Liver (tissue), 3 donors: ENCODE measurements around the gene RILP.

Source experiments
- EGR1 ChIP-seq, 2 donors: IDR thresholded peaks; 2 replicates each; pipeline ENCODE4 v1.6.1; 2016 to 2018; ENCODE audit warnings: antibody characterized with exemption in 2 of 2, low read depth in 2 of 2
- HNF4A ChIP-seq, 2 donors: conservative IDR thresholded peaks; 2 replicates each; pipeline ENCODE4 v1.6.1; 2016; ENCODE audit warnings: antibody characterized with exemption in 2 of 2, mild to moderate bottlenecking in 2 of 2
- RAD21 ChIP-seq, 2 donors: IDR thresholded peaks; 2 replicates each; pipeline ENCODE4 v1.6.1; 2016; ENCODE audit warnings: antibody characterized with exemption in 2 of 2, mild to moderate bottlenecking in 2 of 2
- RXRA ChIP-seq, 2 donors: IDR thresholded peaks; 2 replicates each; pipeline ENCODE4 v1.6.1; 2017 to 2018; ENCODE audit warnings: antibody characterized with exemption in 2 of 2, mild to moderate bottlenecking in 1 of 2
- TF ChIP-seq, protein P1 (sequence below): fragments of 150-350 bp; IDR thresholded peaks from 2 replicates; pipeline ENCODE4 v1.5.1; 2017; ENCODE audit warnings: improper control_type of control experiment, low read depth, low read length; ENCODE audit not compliant: missing input control
- TF ChIP-seq, protein P2 (sequence below): IDR thresholded peaks from 2 replicates; pipeline ENCODE4 v1.6.1; 2016; ENCODE audit warnings: antibody characterized with exemption, mild to moderate bottlenecking
- TF ChIP-seq, protein P3 (sequence below): IDR thresholded peaks from 2 replicates; pipeline ENCODE4 v1.6.1; 2016; ENCODE audit warnings: antibody characterized with exemption
- TF ChIP-seq, protein P4 (sequence below): IDR thresholded peaks from 2 replicates; pipeline ENCODE4 v1.6.1; 2016; ENCODE audit warnings: antibody characterized with exemption
- donor health status: healthy.
- donor health status: healthy.

GRCh38 chr17:1611715-1612114 lies 38.0 kb downstream of the RILP start:
- TF ChIP-seq, protein P1, sequence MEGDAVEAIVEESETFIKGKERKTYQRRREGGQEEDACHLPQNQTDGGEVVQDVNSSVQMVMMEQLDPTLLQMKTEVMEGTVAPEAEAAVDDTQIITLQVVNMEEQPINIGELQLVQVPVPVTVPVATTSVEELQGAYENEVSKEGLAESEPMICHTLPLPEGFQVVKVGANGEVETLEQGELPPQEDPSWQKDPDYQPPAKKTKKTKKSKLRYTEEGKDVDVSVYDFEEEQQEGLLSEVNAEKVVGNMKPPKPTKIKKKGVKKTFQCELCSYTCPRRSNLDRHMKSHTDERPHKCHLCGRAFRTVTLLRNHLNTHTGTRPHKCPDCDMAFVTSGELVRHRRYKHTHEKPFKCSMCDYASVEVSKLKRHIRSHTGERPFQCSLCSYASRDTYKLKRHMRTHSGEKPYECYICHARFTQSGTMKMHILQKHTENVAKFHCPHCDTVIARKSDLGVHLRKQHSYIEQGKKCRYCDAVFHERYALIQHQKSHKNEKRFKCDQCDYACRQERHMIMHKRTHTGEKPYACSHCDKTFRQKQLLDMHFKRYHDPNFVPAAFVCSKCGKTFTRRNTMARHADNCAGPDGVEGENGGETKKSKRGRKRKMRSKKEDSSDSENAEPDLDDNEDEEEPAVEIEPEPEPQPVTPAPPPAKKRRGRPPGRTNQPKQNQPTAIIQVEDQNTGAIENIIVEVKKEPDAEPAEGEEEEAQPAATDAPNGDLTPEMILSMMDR = no peak
- TF ChIP-seq, protein P2, sequence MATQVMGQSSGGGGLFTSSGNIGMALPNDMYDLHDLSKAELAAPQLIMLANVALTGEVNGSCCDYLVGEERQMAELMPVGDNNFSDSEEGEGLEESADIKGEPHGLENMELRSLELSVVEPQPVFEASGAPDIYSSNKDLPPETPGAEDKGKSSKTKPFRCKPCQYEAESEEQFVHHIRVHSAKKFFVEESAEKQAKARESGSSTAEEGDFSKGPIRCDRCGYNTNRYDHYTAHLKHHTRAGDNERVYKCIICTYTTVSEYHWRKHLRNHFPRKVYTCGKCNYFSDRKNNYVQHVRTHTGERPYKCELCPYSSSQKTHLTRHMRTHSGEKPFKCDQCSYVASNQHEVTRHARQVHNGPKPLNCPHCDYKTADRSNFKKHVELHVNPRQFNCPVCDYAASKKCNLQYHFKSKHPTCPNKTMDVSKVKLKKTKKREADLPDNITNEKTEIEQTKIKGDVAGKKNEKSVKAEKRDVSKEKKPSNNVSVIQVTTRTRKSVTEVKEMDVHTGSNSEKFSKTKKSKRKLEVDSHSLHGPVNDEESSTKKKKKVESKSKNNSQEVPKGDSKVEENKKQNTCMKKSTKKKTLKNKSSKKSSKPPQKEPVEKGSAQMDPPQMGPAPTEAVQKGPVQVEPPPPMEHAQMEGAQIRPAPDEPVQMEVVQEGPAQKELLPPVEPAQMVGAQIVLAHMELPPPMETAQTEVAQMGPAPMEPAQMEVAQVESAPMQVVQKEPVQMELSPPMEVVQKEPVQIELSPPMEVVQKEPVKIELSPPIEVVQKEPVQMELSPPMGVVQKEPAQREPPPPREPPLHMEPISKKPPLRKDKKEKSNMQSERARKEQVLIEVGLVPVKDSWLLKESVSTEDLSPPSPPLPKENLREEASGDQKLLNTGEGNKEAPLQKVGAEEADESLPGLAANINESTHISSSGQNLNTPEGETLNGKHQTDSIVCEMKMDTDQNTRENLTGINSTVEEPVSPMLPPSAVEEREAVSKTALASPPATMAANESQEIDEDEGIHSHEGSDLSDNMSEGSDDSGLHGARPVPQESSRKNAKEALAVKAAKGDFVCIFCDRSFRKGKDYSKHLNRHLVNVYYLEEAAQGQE = no peak
- TF ChIP-seq RAD21 (IDR thresholded peaks at IDR 0.05) (no peak), EGR1 (IDR thresholded peaks at IDR 0.05; ENCODE audit: low read depth in 2 of 2) (no peak), HNF4A (conservative IDR thresholded peaks at IDR 0.05) (no peak), RXRA (IDR thresholded peaks at IDR 0.05) (no peak)
- TF ChIP-seq, protein P3, sequence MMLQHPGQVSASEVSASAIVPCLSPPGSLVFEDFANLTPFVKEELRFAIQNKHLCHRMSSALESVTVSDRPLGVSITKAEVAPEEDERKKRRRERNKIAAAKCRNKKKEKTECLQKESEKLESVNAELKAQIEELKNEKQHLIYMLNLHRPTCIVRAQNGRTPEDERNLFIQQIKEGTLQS = no peak
- TF ChIP-seq, protein P4, sequence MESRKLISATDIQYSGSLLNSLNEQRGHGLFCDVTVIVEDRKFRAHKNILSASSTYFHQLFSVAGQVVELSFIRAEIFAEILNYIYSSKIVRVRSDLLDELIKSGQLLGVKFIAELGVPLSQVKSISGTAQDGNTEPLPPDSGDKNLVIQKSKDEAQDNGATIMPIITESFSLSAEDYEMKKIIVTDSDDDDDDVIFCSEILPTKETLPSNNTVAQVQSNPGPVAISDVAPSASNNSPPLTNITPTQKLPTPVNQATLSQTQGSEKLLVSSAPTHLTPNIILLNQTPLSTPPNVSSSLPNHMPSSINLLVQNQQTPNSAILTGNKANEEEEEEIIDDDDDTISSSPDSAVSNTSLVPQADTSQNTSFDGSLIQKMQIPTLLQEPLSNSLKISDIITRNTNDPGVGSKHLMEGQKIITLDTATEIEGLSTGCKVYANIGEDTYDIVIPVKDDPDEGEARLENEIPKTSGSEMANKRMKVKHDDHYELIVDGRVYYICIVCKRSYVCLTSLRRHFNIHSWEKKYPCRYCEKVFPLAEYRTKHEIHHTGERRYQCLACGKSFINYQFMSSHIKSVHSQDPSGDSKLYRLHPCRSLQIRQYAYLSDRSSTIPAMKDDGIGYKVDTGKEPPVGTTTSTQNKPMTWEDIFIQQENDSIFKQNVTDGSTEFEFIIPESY = no peak
